PC-3 (cell line): ENCODE results near the gene DOCK1.

Source experiments
- CTCF ChIP-seq: fragments of 300-600 bp; sonication (generic); conservative IDR thresholded peaks from 2 replicates; pipeline ENCODE4 v1.5.1; 2017; ENCODE audit warnings: antibody characterized with exemption, low read depth, mild to moderate bottlenecking, low read length
- EZH2 ChIP-seq: fragments of 300-600 bp; sonication (generic); IDR thresholded peaks from one replicate; pipeline ENCODE4 v1.6.1; 2017; ENCODE audit warnings: antibody characterized with exemption, mild to moderate bottlenecking, low read length; ENCODE audit not compliant: unreplicated experiment
- EZH2phosphoT487 ChIP-seq: fragments of 300-600 bp; sonication (generic); IDR thresholded peaks from 2 replicates; pipeline ENCODE4 v1.6.1; 2018; ENCODE audit warnings: mild to moderate bottlenecking, antibody characterized with exemption, low read length, borderline replicate concordance

DNA sequence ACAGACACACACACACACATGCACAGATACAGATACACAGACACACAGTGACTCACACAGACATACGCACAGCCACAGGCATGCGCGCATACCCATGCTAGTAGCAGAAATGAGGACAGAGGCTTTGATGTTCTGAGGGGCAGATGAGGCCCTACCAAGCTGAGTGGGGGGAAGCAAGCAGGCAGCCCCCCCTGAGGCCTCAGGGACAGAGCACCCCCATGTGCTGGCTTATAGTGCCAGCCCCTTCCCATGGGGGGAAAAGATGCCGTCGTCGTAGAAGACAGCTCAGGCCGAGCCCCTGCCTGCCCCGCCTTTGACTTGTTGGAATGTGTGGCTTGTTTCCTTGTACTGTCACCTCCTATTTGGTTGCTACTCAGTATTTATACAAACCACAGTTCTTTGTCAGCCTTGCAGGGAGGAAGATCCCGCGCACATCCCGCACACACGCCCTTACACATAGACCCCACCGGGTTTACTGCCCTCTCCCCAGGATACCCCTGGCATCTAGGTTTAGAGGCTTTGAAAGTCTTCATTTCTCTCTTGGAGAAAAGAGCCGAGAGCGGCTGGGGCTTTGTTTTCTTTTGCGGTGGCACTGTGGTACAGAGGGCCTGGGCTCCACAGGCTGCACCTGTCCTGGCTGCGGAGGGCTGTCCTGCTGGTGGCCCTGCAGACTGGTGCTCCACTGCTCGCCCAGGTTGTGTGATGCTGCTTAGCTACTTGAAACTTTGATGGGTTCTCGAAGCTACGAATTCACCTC is 112.5 kb downstream of the DOCK1 start:
- TF ChIP-seq EZH2 (no peak), CTCF (no peak), EZH2phosphoT487 (no peak)
